K562 (cell line): ENCODE results near the gene PLAGL1. TPM values are rescaled to one million over a fixed set of nuclear protein-coding genes. Genes with fewer than 3 reads are reported as not detected.

Experiments
- BRD4 ChIP-seq: fragments of 200-600 bp; sonication (generic); IDR thresholded peaks from 2 replicates; pipeline ENCODE4 v1.6.1; 2017; ENCODE audit warnings: inconsistent platforms
- COPS2 ChIP-seq: fragments of 450-650 bp; conservative IDR thresholded peaks from 2 replicates; pipeline ENCODE4 v1.6.1; 2016; ENCODE audit warnings: mild to moderate bottlenecking, moderate library complexity
- DIDO1 ChIP-seq: fragments of 450-650 bp; IDR thresholded peaks from 2 replicates; pipeline ENCODE4 v1.6.1; 2016; ENCODE audit warnings: low read depth, missing biosample characterization, missing genetic modification characterization
- ESRRB ChIP-seq: fragments of 250-450 bp; sonication (Bioruptor Pico); IDR thresholded peaks from 2 replicates; pipeline ENCODE4 v1.5.0; 2020; ENCODE audit warnings: mild to moderate bottlenecking, moderate library complexity, borderline replicate concordance
- HDAC3 ChIP-seq: fragments of 450-650 bp; IDR thresholded peaks from 2 replicates; pipeline ENCODE4 v1.6.1; 2018; ENCODE audit warnings: borderline replicate concordance, mild to moderate bottlenecking, moderate library complexity; ENCODE audit not compliant: partially characterized antibody
- MYC ChIP-seq, 2 experiments: fragments of 250-450 bp in 1 of 2; sonication (Bioruptor Pico) in 1 of 2; IDR thresholded peaks; 2 replicates each; pipeline versions ENCODE4 v1.5.1 to v1.6.1; 2012 to 2021; ENCODE audit warnings: low read depth in 2 of 2, borderline replicate concordance in 1 of 2, improper control_type of control experiment in 1 of 2, low read length in 1 of 2, mild to moderate bottlenecking in 1 of 2, moderate library complexity in 1 of 2
- POLR3A ChIP-seq: IDR thresholded peaks from 2 replicates; pipeline ENCODE4 v1.6.1; 2011; ENCODE audit warnings: borderline replicate concordance, mild to moderate bottlenecking, moderate library complexity; ENCODE audit not compliant: insufficient read length, insufficient read depth; ENCODE audit errors: extremely low read depth
- RAD21 ChIP-seq, 2 experiments: fragments of 250-450 bp in 1 of 2; fragments of 450-650 bp in 1 of 2; sonication (Bioruptor Pico) in 1 of 2; formaldehyde crosslinking in 1 of 2; IDR thresholded peaks in 1 of 2; conservative IDR thresholded peaks in 1 of 2; 2 replicates each; pipeline versions ENCODE4 v1.4.0 to v1.8.0; 2020 to 2022; ENCODE audit warnings: mild to moderate bottlenecking in 2 of 2, moderate library complexity in 1 of 2
- RBBP5 ChIP-seq: fragments of 200-600 bp; sonication (generic); IDR thresholded peaks from 2 replicates; pipeline ENCODE4 v1.6.1; 2012; ENCODE audit warnings: borderline replicate concordance, mild to moderate bottlenecking, low read length, control low read depth, inconsistent platforms; ENCODE audit not compliant: insufficient read depth, poor library complexity, severe bottlenecking
- RFX5 ChIP-seq: IDR thresholded peaks from 2 replicates; pipeline ENCODE4 v1.6.1; 2011; ENCODE audit warnings: low read depth, mild to moderate bottlenecking, improper control_type of control experiment, low read length
- SIRT6 ChIP-seq: IDR thresholded peaks from one replicate; pipeline ENCODE4 v1.6.1; 2012; ENCODE audit warnings: low read depth, mild to moderate bottlenecking, control low read depth, inconsistent platforms, low read length, moderate library complexity
- SMAD2 ChIP-seq: fragments of 150-350 bp; IDR thresholded peaks from 2 replicates; pipeline ENCODE4 v1.6.1; 2014; ENCODE audit warnings: low read depth, mild to moderate bottlenecking, low read length
- SMC3 ChIP-seq: conservative IDR thresholded peaks from 2 replicates; pipeline ENCODE4 v1.6.1; 2011; ENCODE audit warnings: low read depth, low read length, improper control_type of control experiment; ENCODE audit not compliant: insufficient read depth
- ZNF507 ChIP-seq: conservative IDR thresholded peaks from 2 replicates; pipeline ENCODE4 v1.6.1; 2017; ENCODE audit warnings: missing genetic modification characterization, missing compliant biosample characterization
- polyA plus RNA-seq, 8 experiments: library from polyadenylated mRNA; depleted of rRNA in 4 of 8; stranded (reverse) in 5 of 8; unstranded in 3 of 8; fragments of >200 nt; fragmentation: Nextera tagmentation in 2 of 8; fragmentation: Illumina TruSeq in 1 of 8; extraction: Ambion mirVana in 2 of 8; extraction: Trizol in 1 of 8; gene quantifications; 2 replicates each; pipeline versions ENCODE4 v1.2.1 to v1.2.3, GENCODE V29; 2011 to 2014; ENCODE audit warnings: inconsistent platforms in 1 of 8, missing spikeins in 1 of 8
- total RNA-seq, 7 experiments: library from RNA; depleted of rRNA in 6 of 7; stranded (reverse); fragments of >200 nt in 6 of 7; fragmentation: Illumina TruSeq in 2 of 7; extraction: Trizol in 2 of 7; gene quantifications; 2 replicates each; pipeline versions ENCODE4 v1.2.1 to v1.2.3, GENCODE V29; 2011 to 2021; ENCODE audit warnings: low replicate concordance in 1 of 7
- TF ChIP-seq, protein P1 (sequence below): fragments of 200-600 bp; sonication (generic); IDR thresholded peaks from one replicate; pipeline ENCODE4 v1.6.1; 2012; ENCODE audit warnings: mild to moderate bottlenecking, low read depth, low read length, inconsistent platforms
- TF ChIP-seq, protein P2 (sequence below): fragments of 250-450 bp; sonication (Bioruptor Pico); IDR thresholded peaks from 2 replicates; pipeline ENCODE4 v1.6.1; 2021; ENCODE audit warnings: mild to moderate bottlenecking

Gene PLAGL1
- total and polyA plus RNA-seq, 9 of the 15 experiments (the other 6 are each of a cell fraction or from before 2014, with no cell fraction given), result 4.9 to 29.6 (median 13.2) TPM

DNA sequence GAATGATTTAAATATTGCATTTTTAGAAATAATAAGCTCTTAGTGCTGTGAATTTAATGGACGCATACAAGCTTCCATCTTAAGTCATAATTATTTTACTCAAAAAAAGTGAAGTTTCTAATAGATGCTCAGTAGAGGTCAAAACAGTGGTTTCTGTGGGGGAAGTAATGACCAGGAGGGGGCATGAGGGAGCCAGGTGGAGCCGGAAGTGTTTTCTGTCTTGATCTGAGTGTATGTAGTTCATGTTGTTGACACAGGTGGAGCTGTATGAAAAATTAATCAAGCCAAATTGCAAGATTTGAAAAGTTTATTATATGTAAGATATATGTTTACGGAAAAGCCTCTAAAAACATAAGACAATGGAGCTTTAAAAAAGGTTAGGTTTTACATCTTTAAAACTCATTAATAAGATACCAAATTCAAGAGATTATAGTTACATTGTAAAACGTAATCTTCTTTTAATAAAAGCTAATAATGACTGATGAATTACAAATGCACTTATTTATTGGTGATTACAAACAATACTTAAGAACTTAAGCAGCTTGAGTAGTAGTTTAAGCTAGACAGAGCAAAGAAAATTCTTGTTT lies 68.0 kb downstream of the PLAGL1 start (continued):
- TF ChIP-seq, protein P1, sequence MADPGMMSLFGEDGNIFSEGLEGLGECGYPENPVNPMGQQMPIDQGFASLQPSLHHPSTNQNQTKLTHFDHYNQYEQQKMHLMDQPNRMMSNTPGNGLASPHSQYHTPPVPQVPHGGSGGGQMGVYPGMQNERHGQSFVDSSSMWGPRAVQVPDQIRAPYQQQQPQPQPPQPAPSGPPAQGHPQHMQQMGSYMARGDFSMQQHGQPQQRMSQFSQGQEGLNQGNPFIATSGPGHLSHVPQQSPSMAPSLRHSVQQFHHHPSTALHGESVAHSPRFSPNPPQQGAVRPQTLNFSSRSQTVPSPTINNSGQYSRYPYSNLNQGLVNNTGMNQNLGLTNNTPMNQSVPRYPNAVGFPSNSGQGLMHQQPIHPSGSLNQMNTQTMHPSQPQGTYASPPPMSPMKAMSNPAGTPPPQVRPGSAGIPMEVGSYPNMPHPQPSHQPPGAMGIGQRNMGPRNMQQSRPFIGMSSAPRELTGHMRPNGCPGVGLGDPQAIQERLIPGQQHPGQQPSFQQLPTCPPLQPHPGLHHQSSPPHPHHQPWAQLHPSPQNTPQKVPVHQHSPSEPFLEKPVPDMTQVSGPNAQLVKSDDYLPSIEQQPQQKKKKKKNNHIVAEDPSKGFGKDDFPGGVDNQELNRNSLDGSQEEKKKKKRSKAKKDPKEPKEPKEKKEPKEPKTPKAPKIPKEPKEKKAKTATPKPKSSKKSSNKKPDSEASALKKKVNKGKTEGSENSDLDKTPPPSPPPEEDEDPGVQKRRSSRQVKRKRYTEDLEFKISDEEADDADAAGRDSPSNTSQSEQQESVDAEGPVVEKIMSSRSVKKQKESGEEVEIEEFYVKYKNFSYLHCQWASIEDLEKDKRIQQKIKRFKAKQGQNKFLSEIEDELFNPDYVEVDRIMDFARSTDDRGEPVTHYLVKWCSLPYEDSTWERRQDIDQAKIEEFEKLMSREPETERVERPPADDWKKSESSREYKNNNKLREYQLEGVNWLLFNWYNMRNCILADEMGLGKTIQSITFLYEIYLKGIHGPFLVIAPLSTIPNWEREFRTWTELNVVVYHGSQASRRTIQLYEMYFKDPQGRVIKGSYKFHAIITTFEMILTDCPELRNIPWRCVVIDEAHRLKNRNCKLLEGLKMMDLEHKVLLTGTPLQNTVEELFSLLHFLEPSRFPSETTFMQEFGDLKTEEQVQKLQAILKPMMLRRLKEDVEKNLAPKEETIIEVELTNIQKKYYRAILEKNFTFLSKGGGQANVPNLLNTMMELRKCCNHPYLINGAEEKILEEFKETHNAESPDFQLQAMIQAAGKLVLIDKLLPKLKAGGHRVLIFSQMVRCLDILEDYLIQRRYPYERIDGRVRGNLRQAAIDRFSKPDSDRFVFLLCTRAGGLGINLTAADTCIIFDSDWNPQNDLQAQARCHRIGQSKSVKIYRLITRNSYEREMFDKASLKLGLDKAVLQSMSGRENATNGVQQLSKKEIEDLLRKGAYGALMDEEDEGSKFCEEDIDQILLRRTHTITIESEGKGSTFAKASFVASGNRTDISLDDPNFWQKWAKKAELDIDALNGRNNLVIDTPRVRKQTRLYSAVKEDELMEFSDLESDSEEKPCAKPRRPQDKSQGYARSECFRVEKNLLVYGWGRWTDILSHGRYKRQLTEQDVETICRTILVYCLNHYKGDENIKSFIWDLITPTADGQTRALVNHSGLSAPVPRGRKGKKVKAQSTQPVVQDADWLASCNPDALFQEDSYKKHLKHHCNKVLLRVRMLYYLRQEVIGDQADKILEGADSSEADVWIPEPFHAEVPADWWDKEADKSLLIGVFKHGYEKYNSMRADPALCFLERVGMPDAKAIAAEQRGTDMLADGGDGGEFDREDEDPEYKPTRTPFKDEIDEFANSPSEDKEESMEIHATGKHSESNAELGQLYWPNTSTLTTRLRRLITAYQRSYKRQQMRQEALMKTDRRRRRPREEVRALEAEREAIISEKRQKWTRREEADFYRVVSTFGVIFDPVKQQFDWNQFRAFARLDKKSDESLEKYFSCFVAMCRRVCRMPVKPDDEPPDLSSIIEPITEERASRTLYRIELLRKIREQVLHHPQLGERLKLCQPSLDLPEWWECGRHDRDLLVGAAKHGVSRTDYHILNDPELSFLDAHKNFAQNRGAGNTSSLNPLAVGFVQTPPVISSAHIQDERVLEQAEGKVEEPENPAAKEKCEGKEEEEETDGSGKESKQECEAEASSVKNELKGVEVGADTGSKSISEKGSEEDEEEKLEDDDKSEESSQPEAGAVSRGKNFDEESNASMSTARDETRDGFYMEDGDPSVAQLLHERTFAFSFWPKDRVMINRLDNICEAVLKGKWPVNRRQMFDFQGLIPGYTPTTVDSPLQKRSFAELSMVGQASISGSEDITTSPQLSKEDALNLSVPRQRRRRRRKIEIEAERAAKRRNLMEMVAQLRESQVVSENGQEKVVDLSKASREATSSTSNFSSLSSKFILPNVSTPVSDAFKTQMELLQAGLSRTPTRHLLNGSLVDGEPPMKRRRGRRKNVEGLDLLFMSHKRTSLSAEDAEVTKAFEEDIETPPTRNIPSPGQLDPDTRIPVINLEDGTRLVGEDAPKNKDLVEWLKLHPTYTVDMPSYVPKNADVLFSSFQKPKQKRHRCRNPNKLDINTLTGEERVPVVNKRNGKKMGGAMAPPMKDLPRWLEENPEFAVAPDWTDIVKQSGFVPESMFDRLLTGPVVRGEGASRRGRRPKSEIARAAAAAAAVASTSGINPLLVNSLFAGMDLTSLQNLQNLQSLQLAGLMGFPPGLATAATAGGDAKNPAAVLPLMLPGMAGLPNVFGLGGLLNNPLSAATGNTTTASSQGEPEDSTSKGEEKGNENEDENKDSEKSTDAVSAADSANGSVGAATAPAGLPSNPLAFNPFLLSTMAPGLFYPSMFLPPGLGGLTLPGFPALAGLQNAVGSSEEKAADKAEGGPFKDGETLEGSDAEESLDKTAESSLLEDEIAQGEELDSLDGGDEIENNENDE, result no peak
- no peak for TF ChIP-seq ZNF507 (tag)
- TF ChIP-seq ESRRB (CRISPR knock-in tag), result no peak
- no peak for TF ChIP-seq RFX5
- TF ChIP-seq, protein P2, sequence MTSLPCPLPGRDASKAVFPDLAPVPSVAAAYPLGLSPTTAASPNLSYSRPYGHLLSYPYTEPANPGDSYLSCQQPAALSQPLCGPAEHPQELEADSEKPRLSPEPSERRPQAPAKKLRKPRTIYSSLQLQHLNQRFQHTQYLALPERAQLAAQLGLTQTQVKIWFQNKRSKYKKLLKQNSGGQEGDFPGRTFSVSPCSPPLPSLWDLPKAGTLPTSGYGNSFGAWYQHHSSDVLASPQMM (CRISPR knock-in tag), result no peak
- TF ChIP-seq BRD4, result no peak
- TF ChIP-seq COPS2, result no peak
- TF ChIP-seq SMAD2, result no peak
- TF ChIP-seq HDAC3, result no peak
- peak; percentile 88 for TF ChIP-seq SMC3
- TF ChIP-seq POLR3A, result no peak
- TF ChIP-seq RBBP5, result no peak
- TF ChIP-seq SIRT6, result no peak
- no peak for TF ChIP-seq MYC (IDR thresholded peaks at IDR 0.05; ENCODE audit: low read depth, low read length)
- no peak for TF ChIP-seq MYC (CRISPR knock-in tag; IDR thresholded peaks at IDR 0.05; ENCODE audit: borderline replicate concordance, low read depth)
- TF ChIP-seq DIDO1 (tag), result no peak
- peak; percentile 78 to 86 for TF ChIP-seq RAD21 (CRISPR knock-in tag; conservative IDR thresholded peaks at IDR 0.05 in 1 of 2, IDR thresholded peaks at IDR 0.05 in 1 of 2)
